H9 (cell line): ENCODE results near the gene TMEM119. TPM values are rescaled to one million over a fixed set of nuclear protein-coding genes. Genes with fewer than 3 reads are reported as not detected.

Source experiments
- DNase-seq: peaks from one replicate; pipeline ENCODE4 v3.0.0-alpha.2; 2017
- H2AFZ ChIP-seq: one replicate; pipeline ENCODE4 v1.6.1; 2013; ENCODE audit warnings: mild to moderate bottlenecking, low read length, control low read depth, moderate library complexity
- H2AK5ac ChIP-seq: 2 replicates; pipeline ENCODE4 v1.6.1; 2013; ENCODE audit warnings: low read length, control low read depth, mixed read lengths; ENCODE audit not compliant: insufficient read length
- H2BK120ac ChIP-seq: one replicate; pipeline ENCODE4 v1.6.1; 2013; ENCODE audit warnings: low read depth, mild to moderate bottlenecking, low read length, control low read depth, inconsistent platforms; ENCODE audit not compliant: poor library complexity, severe bottlenecking
- H2BK12ac ChIP-seq: 2 replicates; pipeline ENCODE4 v1.6.1; 2013; ENCODE audit warnings: low read length, control low read depth, mixed read lengths, low read depth; ENCODE audit not compliant: insufficient read length
- H2BK15ac ChIP-seq: 2 replicates; pipeline ENCODE4 v1.6.1; 2013; ENCODE audit warnings: low read depth, low read length, control low read depth
- H2BK20ac ChIP-seq: one replicate; pipeline ENCODE4 v1.6.1; 2013; ENCODE audit warnings: low read depth, mild to moderate bottlenecking, low read length, control low read depth, inconsistent platforms; ENCODE audit not compliant: poor library complexity, severe bottlenecking
- H2BK5ac ChIP-seq: 2 replicates; pipeline ENCODE4 v1.6.1; 2013; ENCODE audit warnings: low read length, control low read depth, mixed read lengths; ENCODE audit not compliant: insufficient read length
- H3K14ac ChIP-seq: 2 replicates; pipeline ENCODE4 v1.6.1; 2013; ENCODE audit warnings: low read length, control low read depth; ENCODE audit not compliant: insufficient read depth
- H3K18ac ChIP-seq: 2 replicates; pipeline ENCODE4 v1.6.1; 2013; ENCODE audit warnings: low read depth, mild to moderate bottlenecking, mixed read lengths, low read length, control low read depth; ENCODE audit not compliant: insufficient read length
- H3K23ac ChIP-seq: 2 replicates; pipeline ENCODE4 v1.6.1; 2013; ENCODE audit warnings: low read length, control low read depth, mixed read lengths, low read depth; ENCODE audit not compliant: insufficient read length
- H3K23me2 ChIP-seq: 2 replicates; pipeline ENCODE4 v1.6.1; 2013; ENCODE audit warnings: low read depth, mild to moderate bottlenecking, mixed read lengths, low read length, control low read depth; ENCODE audit not compliant: insufficient read length, poor library complexity, severe bottlenecking
- H3K27ac ChIP-seq: 2 replicates; pipeline ENCODE4 v1.5.1; 2013; ENCODE audit warnings: low read length, control low read depth, mixed read lengths, low read depth; ENCODE audit not compliant: insufficient read length
- H3K27me3 ChIP-seq: 2 replicates; pipeline ENCODE4 v1.6.1; 2013; ENCODE audit warnings: low read length, control low read depth, inconsistent platforms; ENCODE audit not compliant: insufficient read depth
- H3K4ac ChIP-seq: 2 replicates; pipeline ENCODE4 v1.6.1; 2013; ENCODE audit warnings: low read depth, mild to moderate bottlenecking, control low read depth, inconsistent platforms, low read length, moderate library complexity
- H3K4me1 ChIP-seq: 2 replicates; pipeline ENCODE4 v1.6.1; 2013; ENCODE audit warnings: low read length, control low read depth, inconsistent platforms; ENCODE audit not compliant: insufficient read depth
- H3K4me2 ChIP-seq: 2 replicates; pipeline ENCODE4 v1.6.1; 2013; ENCODE audit warnings: low read length, control low read depth, mixed read lengths; ENCODE audit not compliant: insufficient read length, insufficient read depth
- H3K56ac ChIP-seq: 2 replicates; pipeline ENCODE4 v1.6.1; 2013; ENCODE audit warnings: low read depth, mild to moderate bottlenecking, mixed read lengths, low read length, control low read depth; ENCODE audit not compliant: insufficient read length
- H3K79me1 ChIP-seq: 2 replicates; pipeline ENCODE4 v1.6.1; 2013; ENCODE audit warnings: low read depth, mild to moderate bottlenecking, moderate library complexity, low read length, control low read depth, inconsistent platforms; ENCODE audit not compliant: insufficient read depth, poor library complexity, severe bottlenecking
- H3K79me2 ChIP-seq: 2 replicates; pipeline ENCODE4 v1.6.1; 2013; ENCODE audit warnings: low read length, control low read depth, inconsistent platforms; ENCODE audit not compliant: insufficient read depth
- H3K9ac ChIP-seq: 2 replicates; pipeline ENCODE4 v1.6.1; 2013; ENCODE audit warnings: low read length, control low read depth, mixed read lengths; ENCODE audit not compliant: insufficient read length; ENCODE audit errors: extremely low read depth
- H3K9me3 ChIP-seq: one replicate; pipeline ENCODE4 v1.6.1; 2013; ENCODE audit warnings: low read depth, low read length, inconsistent platforms; ENCODE audit not compliant: control insufficient read depth
- H3T11ph ChIP-seq: one replicate; pipeline ENCODE4 v1.6.1; 2013; ENCODE audit warnings: mild to moderate bottlenecking, low read length, control low read depth, inconsistent platforms
- H4K20me1 ChIP-seq: one replicate; pipeline ENCODE4 v1.6.1; 2013; ENCODE audit not compliant: control insufficient read depth, insufficient read length, insufficient read depth
- H4K5ac ChIP-seq: 2 replicates; pipeline ENCODE4 v1.6.1; 2013; ENCODE audit warnings: low read depth, mild to moderate bottlenecking, mixed read lengths, low read length, control low read depth; ENCODE audit not compliant: insufficient read length
- H4K8ac ChIP-seq: replicated peaks from 2 replicates; pipeline ENCODE4 v1.6.1; 2013; ENCODE audit warnings: low read length, control low read depth, mixed read lengths, low read depth; ENCODE audit not compliant: insufficient read length
- H4K91ac ChIP-seq: 2 replicates; pipeline ENCODE4 v1.6.1; 2013; ENCODE audit warnings: low read depth, mild to moderate bottlenecking, moderate library complexity, mixed read lengths, low read length, control low read depth; ENCODE audit not compliant: insufficient read length
- H3K27ac Mint-ChIP-seq, 3 experiments: 2 replicates in 2 of 3; 3 replicates in 1 of 3; pipeline ENCODE4 v1.8.0; 2020 to 2021; ENCODE audit warnings: mixed read lengths in 3 of 3, mild to moderate bottlenecking in 1 of 3, moderate library complexity in 1 of 3
- H3K27me3 Mint-ChIP-seq: 2 replicates; pipeline ENCODE4 v1.8.0; 2021; ENCODE audit warnings: low read depth, mild to moderate bottlenecking, moderate library complexity, mixed read lengths
- H3K36me3 Mint-ChIP-seq, 3 experiments: 2 replicates in 2 of 3; 3 replicates in 1 of 3; pipeline ENCODE4 v1.8.0; 2020 to 2021; ENCODE audit warnings: low read depth in 3 of 3, mixed read lengths in 3 of 3; ENCODE audit not compliant: insufficient read depth in 1 of 3
- H3K4me1 Mint-ChIP-seq, 2 experiments: 2 replicates each; pipeline ENCODE4 v1.8.0; 2020; ENCODE audit warnings: mixed read lengths in 2 of 2
- H3K4me3 Mint-ChIP-seq, 2 experiments: 2 replicates in 1 of 2; 3 replicates in 1 of 2; pipeline ENCODE4 v1.8.0; 2020 to 2021; ENCODE audit warnings: mild to moderate bottlenecking in 2 of 2, mixed read lengths in 2 of 2, moderate library complexity in 1 of 2
- H3K9me3 Mint-ChIP-seq, 2 experiments: 2 replicates in 1 of 2; 3 replicates in 1 of 2; pipeline ENCODE4 v1.8.0; 2020; ENCODE audit warnings: mild to moderate bottlenecking in 2 of 2, mixed read lengths in 2 of 2, moderate library complexity in 1 of 2
- WGBS: extraction: QIAGEN DNeasy Blood & Tissue Kit; methylation state at CpG from one replicate; pipeline ENCODE4 v1.1.7; 2013; ENCODE audit warnings: missing lambda C conversion rate, low lambda C conversion rate, mixed read lengths; ENCODE audit not compliant: insufficient read length; ENCODE audit errors: extremely low coverage; 5-methylcytosine and 5-hydroxymethylcytosine counted together
- total RNA-seq: library from RNA; stranded (reverse); gene quantifications from 2 replicates; pipeline ENCODE4 v1.2.1, GENCODE V29; 2021
- TF ChIP-seq, protein P1 (sequence below): fragments of 200-600 bp; sonication (generic); conservative IDR thresholded peaks from 3 replicates; pipeline ENCODE4 v1.8.0; 2021; ENCODE audit warnings: antibody characterized with exemption, mild to moderate bottlenecking

Gene TMEM119
- total RNA-seq, 1 experiment from 2014 or later = not detected

DNA sequence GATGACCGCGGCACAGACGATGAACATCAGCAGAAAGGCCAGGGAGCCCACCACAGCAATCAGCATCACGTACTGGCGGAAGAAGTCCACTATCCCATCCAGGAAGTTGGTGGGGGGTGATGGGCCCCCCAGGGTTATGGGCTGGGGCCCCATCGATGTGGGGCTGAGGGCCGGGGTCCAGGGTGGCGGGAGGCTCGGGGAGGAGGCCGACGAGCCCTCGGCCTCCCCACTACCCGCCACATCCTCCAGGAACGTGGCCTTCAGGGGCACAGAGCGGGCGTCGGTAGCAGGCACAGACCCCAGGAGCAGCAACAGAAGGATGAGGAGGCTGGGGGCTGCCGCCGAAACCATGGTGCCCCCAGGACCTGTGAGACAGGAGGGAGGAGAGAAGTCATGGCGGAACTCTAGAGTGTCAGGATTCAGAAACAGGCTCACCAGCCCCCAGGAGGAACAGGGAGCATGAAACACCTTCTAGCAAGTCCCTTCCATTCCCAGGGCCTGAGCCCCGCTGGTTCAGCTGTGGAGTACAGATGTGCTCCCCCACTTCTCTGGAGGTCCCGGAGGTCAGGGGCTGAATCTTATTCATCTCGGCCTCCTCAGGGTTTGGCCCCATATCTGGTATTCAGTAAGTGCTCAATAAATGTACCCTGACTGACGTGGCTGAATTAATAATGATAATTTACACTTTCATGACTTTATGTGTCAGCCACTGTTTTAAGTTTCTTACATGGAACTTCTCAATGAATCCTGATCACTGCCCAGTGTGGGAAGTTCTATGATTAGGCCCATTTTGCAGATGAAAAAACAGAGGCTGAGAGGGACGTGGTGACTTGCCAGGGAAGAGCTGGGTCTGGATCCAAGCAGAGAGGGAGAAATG is 5.6 kb downstream of the TMEM119 start:
- Histone ChIP-seq H3K27ac (no peak overlapping the region), H3K23me2 (no peaks in the 10 kb centered on the region), H3K4me2 (no peak overlapping the region), H3K27me3 (no peaks in the 10 kb centered on the region), H3K14ac (no peak overlapping the region), H2BK12ac (no peak overlapping the region), H3K79me1 (no peaks in the 10 kb centered on the region), H4K8ac (no peak overlapping the region), H2BK120ac (no peak overlapping the region), H3K4me1 (no peaks in the 10 kb centered on the region), H2BK5ac (no peak overlapping the region), H3T11ph (no peak overlapping the region), H4K20me1 (no peaks in the 10 kb centered on the region), H2BK15ac (no peak overlapping the region), H2BK20ac (no peak overlapping the region), H3K56ac (no peak overlapping the region), H3K23ac (no peak overlapping the region), H3K9me3 (no peaks in the 10 kb centered on the region), H3K9ac (no peak overlapping the region), H3K4ac (no peak overlapping the region), H3K18ac (no peak overlapping the region), H4K5ac (no peak overlapping the region), H2AK5ac (no peak overlapping the region), H3K79me2 (no peaks in the 10 kb centered on the region), H2AFZ (no peak overlapping the region), H4K91ac (no peak overlapping the region)
- Mint-ChIP-seq H3K27me3 (no peaks in the 10 kb centered on the region), H3K36me3 (no peaks in the 10 kb centered on the region), H3K9me3 (no peaks in the 10 kb centered on the region), H3K4me3 (no peak overlapping the region), H3K27ac (no peak overlapping the region), H3K4me1 (peaks cover 12 to 30% of the 10 kb centered on the region in 2 experiments)
- WGBS = no CpG with 5 or more reads among the region's 25 CpGs
- TF ChIP-seq, protein P1, sequence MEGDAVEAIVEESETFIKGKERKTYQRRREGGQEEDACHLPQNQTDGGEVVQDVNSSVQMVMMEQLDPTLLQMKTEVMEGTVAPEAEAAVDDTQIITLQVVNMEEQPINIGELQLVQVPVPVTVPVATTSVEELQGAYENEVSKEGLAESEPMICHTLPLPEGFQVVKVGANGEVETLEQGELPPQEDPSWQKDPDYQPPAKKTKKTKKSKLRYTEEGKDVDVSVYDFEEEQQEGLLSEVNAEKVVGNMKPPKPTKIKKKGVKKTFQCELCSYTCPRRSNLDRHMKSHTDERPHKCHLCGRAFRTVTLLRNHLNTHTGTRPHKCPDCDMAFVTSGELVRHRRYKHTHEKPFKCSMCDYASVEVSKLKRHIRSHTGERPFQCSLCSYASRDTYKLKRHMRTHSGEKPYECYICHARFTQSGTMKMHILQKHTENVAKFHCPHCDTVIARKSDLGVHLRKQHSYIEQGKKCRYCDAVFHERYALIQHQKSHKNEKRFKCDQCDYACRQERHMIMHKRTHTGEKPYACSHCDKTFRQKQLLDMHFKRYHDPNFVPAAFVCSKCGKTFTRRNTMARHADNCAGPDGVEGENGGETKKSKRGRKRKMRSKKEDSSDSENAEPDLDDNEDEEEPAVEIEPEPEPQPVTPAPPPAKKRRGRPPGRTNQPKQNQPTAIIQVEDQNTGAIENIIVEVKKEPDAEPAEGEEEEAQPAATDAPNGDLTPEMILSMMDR = no peak
- no peak for DNase-seq
